A673 (cell line): Measurements from ENCODE around the gene VAV3. TPM values are rescaled to one million over a fixed set of nuclear protein-coding genes. Genes with fewer than 3 reads are reported as not detected.

Experiments used
- BruUV-seq: library from RNA; stranded (reverse); fragments of 400-500 nt; replicated peaks from 2 replicates; lab custom pipeline; 2021; lab: Mats Ljungman, UMichigan
- CTCF ChIA-PET: fragments of 300-600 bp; sonication (Branson Sonifier 250); formaldehyde crosslinking; loops from one replicate; lab custom pipeline; 2022; ENCODE audit warnings: antibody characterized with exemption; lab: Charles Lee
- POLR2A ChIA-PET: fragments of 300-600 bp; sonication (Branson Sonifier 250); formaldehyde crosslinking; loops from one replicate; lab custom pipeline; 2022; ENCODE audit warnings: antibody characterized with exemption; ENCODE audit not compliant: low non-redundant PET; lab: Charles Lee
- DNase-seq: peaks from one replicate; pipeline ENCODE4 v3.0.0-alpha.2; 2015; ENCODE audit warnings: low spot score
- H3K27ac ChIP-seq: fragments of 200-600 bp; sonication (generic); 2 replicates; pipeline ENCODE4 v1.5.1; 2016; ENCODE audit warnings: mixed run types, low read depth, mild to moderate bottlenecking, mixed read lengths, antibody characterized with exemption, low read length; ENCODE audit not compliant: poor library complexity, severe bottlenecking
- H3K27me3 ChIP-seq: fragments of 200-600 bp; sonication (generic); replicated peaks from 2 replicates; pipeline ENCODE4 v1.6.1; 2017; ENCODE audit warnings: mixed run types, low read depth, mild to moderate bottlenecking, mixed read lengths, antibody characterized with exemption, low read length; ENCODE audit not compliant: insufficient read depth, poor library complexity
- H3K36me3 ChIP-seq: fragments of 200-600 bp; sonication (generic); 2 replicates; pipeline ENCODE4 v1.6.1; 2016; ENCODE audit warnings: mixed run types, mild to moderate bottlenecking, mixed read lengths, antibody characterized with exemption, low read length; ENCODE audit not compliant: insufficient read depth, poor library complexity, severe bottlenecking
- H3K4me1 ChIP-seq: fragments of 200-600 bp; sonication (generic); 2 replicates; pipeline ENCODE4 v1.6.1; 2017; ENCODE audit warnings: mixed run types, mild to moderate bottlenecking, mixed read lengths, antibody characterized with exemption, low read length; ENCODE audit not compliant: insufficient read depth, poor library complexity, severe bottlenecking
- H3K4me3 ChIP-seq: fragments of 200-600 bp; sonication (generic); 2 replicates; pipeline ENCODE4 v1.5.1; 2016; ENCODE audit warnings: low read depth, mixed run types, mild to moderate bottlenecking, mixed read lengths, low read length; ENCODE audit not compliant: poor library complexity, severe bottlenecking
- H3K9me3 ChIP-seq: fragments of 200-600 bp; sonication (generic); 2 replicates; pipeline ENCODE4 v1.6.1; 2016; ENCODE audit warnings: mixed run types, low read depth, mild to moderate bottlenecking, mixed read lengths, antibody characterized with exemption, low read length; ENCODE audit not compliant: poor library complexity, severe bottlenecking
- EZH2 ChIP-seq: fragments of 200-600 bp; sonication (generic); IDR thresholded peaks from 2 replicates; pipeline ENCODE4 v1.6.1; 2017; ENCODE audit warnings: borderline replicate concordance, low read depth, mild to moderate bottlenecking, mixed read lengths, antibody characterized with exemption, low read length; ENCODE audit not compliant: poor library complexity, severe bottlenecking
- intact Hi-C: fragments of 100-400 bp; cut with micrococcal nuclease; formaldehyde crosslinking; loops from one replicate; pipeline ENCODE4 v1.10.0; 2022; ENCODE audit not compliant: unreplicated experiment
- total RNA-seq: library from RNA; stranded (reverse); gene quantifications from 2 replicates; pipeline ENCODE4 v1.2.3, GENCODE V29; 2021
- TF ChIP-seq, protein P1 (sequence below): fragments of 300-800, 200-600 bp; sonication (generic); conservative IDR thresholded peaks from 2 replicates; pipeline ENCODE4 v1.5.1; 2017; ENCODE audit warnings: low read depth, mild to moderate bottlenecking, antibody characterized with exemption, low read length, moderate library complexity, mixed read lengths

Gene VAV3
- total RNA-seq, 1 experiment from 2014 or later = 0.30 TPM

- CTCF ChIA-PET = no interaction called here
- Histone ChIP-seq H3K9me3 (no peaks in the 10 kb centered on the region), H3K27ac (no peak overlapping the region), H3K4me1 (no peaks in the 10 kb centered on the region), H3K36me3 (no peaks in the 10 kb centered on the region), H3K27me3 (no peaks in the 10 kb centered on the region), H3K4me3 (no peak overlapping the region)
- intact Hi-C loops = no loop called here
- POLR2A ChIA-PET = no interaction called here
- no peak for TF ChIP-seq EZH2
- TF ChIP-seq, protein P1, sequence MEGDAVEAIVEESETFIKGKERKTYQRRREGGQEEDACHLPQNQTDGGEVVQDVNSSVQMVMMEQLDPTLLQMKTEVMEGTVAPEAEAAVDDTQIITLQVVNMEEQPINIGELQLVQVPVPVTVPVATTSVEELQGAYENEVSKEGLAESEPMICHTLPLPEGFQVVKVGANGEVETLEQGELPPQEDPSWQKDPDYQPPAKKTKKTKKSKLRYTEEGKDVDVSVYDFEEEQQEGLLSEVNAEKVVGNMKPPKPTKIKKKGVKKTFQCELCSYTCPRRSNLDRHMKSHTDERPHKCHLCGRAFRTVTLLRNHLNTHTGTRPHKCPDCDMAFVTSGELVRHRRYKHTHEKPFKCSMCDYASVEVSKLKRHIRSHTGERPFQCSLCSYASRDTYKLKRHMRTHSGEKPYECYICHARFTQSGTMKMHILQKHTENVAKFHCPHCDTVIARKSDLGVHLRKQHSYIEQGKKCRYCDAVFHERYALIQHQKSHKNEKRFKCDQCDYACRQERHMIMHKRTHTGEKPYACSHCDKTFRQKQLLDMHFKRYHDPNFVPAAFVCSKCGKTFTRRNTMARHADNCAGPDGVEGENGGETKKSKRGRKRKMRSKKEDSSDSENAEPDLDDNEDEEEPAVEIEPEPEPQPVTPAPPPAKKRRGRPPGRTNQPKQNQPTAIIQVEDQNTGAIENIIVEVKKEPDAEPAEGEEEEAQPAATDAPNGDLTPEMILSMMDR = no peak
- no TSS peak for BruUV-seq
- no peak for DNase-seq
Measured at GRCh38 chr1:107762751-107763390, 202.1 kb downstream of the VAV3 start.

DNA sequence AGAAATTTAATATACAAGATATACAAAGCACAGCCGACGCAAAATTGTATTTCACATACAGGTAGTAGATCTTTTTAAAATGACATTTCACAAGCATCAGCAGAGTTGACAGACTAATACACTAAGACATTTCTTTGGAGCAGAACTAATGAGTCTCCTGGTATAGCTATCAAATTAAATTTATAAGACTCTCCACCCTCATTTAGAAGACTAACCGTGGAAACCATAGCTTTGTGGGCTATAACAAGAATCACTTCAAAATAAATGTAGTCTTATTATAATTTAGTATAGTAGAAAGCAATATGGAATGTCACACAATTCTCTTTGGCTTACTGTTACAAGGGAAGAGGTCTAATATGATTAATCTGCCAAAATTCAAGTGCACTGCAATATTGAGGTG lies 204.9 kb downstream of the VAV3 start:
- Histone ChIP-seq H3K4me3 (no peak overlapping the region), H3K36me3 (no peaks in the 10 kb centered on the region), H3K27ac (no peak overlapping the region), H3K9me3 (no peaks in the 10 kb centered on the region), H3K4me1 (no peaks in the 10 kb centered on the region), H3K27me3 (no peaks in the 10 kb centered on the region)
- BruUV-seq = no TSS peak
- no peak for DNase-seq
- no peak for TF ChIP-seq EZH2
- TF ChIP-seq, protein P1 = no peak
- intact Hi-C loops = no loop called here
- CTCF ChIA-PET = no interaction called here
- POLR2A ChIA-PET = no interaction called here

DNA sequence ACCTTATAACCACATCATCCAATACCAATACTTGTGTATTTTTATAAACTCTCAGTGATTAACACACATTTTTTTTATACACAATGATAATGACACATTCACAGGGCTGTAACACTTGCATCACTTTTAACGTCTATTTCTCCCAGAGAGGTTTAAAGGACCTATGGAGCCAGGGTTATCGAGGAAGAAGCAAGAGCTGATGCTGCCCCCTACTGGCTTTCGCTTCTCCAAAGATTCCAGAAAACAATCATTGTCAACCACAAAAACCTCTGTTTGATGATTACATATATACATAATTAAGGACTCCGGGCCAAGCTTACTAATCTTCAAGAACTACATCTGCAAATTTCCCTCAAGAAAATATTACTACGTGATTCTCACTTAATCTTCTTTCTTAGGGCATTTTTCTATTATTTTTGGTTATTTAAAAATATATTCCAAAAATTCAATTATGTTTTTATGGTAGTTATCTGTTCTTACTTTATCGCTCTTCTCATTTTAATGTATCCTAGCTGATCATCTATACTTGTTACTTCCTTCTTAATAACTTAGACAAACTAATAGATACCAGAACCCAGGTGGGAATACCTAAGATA lies 214.5 kb downstream of the VAV3 start:
- no peak overlapping the region for H3K4me3 ChIP-seq
- intact Hi-C loops = loop anchor here (5.0 kb wide), 1 partner anchor 48 kb away; no protein-coding TSS in a partner anchor
- H3K9me3 ChIP-seq = no peaks in the 10 kb centered on the region
- BruUV-seq = no TSS peak
- peaks cover 25% of the 10 kb centered on the region for H3K4me1 ChIP-seq
- ChIA-PET POLR2A (no interaction called here), CTCF (interaction anchor here (0.8 kb wide), 1 partner anchor 221 kb away, joined by 3 read pairs; no protein-coding TSS in a partner anchor)
- TF ChIP-seq, protein P1 = peak; percentile 86
- TF ChIP-seq EZH2 = no peak
- H3K27me3 ChIP-seq = no peaks in the 10 kb centered on the region
- no peaks in the 10 kb centered on the region for H3K36me3 ChIP-seq
- DNase-seq = peak; percentile 90
- no peak overlapping the region for H3K27ac ChIP-seq
